Esophagus squamous epithelium (tissue), 5 donors: ENCODE data around the gene ATG2A. TPM values are rescaled to one million over a fixed set of nuclear protein-coding genes. Genes with fewer than 3 reads are reported as not detected.

Experiments used
- DNase-seq: peaks from one replicate; lab custom pipeline; 2025; lab: John Stamatoyannopoulos, UW
- H3K27ac ChIP-seq, 4 donors: fragments of 200-600 bp; sonication (generic); one replicate each; pipeline ENCODE4 v1.5.1; 2016 to 2019; ENCODE audit warnings: mild to moderate bottlenecking in 1 of 4
- H3K27me3 ChIP-seq, 4 donors: fragments of 200-600 bp; sonication (generic); 1 replicate in 3 of 4; 2 replicates in 1 of 4; pipeline versions ENCODE4 v1.5.1 to v1.6.0; 2017 to 2021; ENCODE audit warnings: antibody characterized with exemption in 1 of 4
- H3K36me3 ChIP-seq, 3 donors: fragments of 200-600 bp; sonication (generic); one replicate each; pipeline ENCODE4 v1.5.1; 2016 to 2019
- H3K4me1 ChIP-seq, 3 donors: fragments of 200-600 bp; sonication (generic); one replicate each; pipeline ENCODE4 v1.5.1; 2017 to 2019
- H3K4me3 ChIP-seq, 4 donors: fragments of 200-600 bp; sonication (generic); 1 replicate in 3 of 4; 2 replicates in 1 of 4; pipeline ENCODE4 v1.5.1; 2016 to 2019; ENCODE audit warnings: mild to moderate bottlenecking in 2 of 4, moderate library complexity in 1 of 4
- H3K9me3 ChIP-seq, 3 donors: fragments of 200-600 bp; sonication (generic); one replicate each; pipeline ENCODE4 v1.5.1; 2016 to 2019
- POLR2A ChIP-seq, 4 donors: fragments of 450-650 bp; IDR thresholded peaks; one replicate each; pipeline ENCODE4 v1.6.1; 2017; ENCODE audit warnings: antibody characterized with exemption in 4 of 4, mild to moderate bottlenecking in 4 of 4, moderate library complexity in 3 of 4
- WGBS, 2 donors: methylation state at CpG; one replicate each; pipeline ENCODE4 v1.1.5; 2018; 5-methylcytosine and 5-hydroxymethylcytosine counted together
- intact Hi-C: fragments of 100-400 bp; cut with DNase I; formaldehyde crosslinking; loops from one replicate; pipeline ENCODE4 v1.15.0; 2022
- total RNA-seq, 4 donors: library from RNA; depleted of rRNA; stranded (reverse); fragments of >200 nt; gene quantifications; one replicate each; pipeline ENCODE4 v1.1.0, GENCODE V29; 2016
- TF ChIP-seq, protein P1 (sequence below), 6 experiments: fragments of 450-650 bp in 4 of 6; fragments of 200-600 bp in 2 of 6; sonication (generic) in 2 of 6; IDR thresholded peaks; one replicate each; pipeline ENCODE4 v1.5.1; 2016 to 2019; ENCODE audit warnings: antibody characterized with exemption in 6 of 6, mild to moderate bottlenecking in 4 of 6, moderate library complexity in 4 of 6
- donor health status: DM: yes; HTN: yes; CAD: no.

The ATG2A gene
- total RNA-seq, 4 donors from 2014 or later: 14.1 to 26.1 (median 19.6) TPM

DNA sequence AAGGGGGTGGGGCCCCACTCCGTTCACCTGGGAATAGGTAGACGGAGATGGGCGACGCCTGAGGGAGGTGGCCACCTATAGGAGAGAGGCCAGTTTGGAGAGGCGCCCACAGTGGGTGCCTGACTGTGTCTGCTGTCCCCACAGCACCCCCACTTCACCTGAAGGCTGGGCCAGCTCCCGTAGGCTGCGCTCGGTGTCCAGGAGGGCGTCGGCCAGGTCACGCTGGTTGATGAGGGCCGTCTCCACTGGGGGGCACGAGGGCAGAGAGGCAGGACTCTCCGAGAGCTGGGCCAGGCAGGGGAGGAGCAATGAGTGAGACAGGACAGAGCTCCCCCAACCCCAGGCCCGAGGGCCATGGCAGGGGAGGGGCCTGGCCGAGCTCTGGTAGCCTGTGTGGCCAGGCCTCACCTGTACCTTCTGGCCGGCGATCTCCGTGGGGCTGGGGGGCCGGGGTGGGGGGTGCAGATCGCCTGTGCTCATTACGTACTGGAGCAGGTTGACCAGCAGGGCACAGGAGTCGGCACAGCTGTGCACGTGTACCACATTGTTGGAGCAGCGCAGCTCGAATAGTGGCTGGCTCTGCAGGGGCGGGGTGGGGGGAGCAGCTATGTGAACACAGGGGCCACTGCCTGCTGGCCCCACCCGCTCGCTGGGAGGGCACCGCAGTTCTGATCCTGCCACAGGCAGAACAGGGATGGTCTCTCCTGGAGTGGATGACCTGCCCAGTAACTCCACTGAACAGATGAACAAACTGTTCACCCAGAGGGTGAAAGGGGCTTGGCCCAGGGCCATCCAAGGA lies 14.7 kb downstream of the ATG2A start:
- no peak overlapping the region for H3K27ac ChIP-seq
- WGBS, 2 donors: 80% methylated on average over 1 of the region's 30 CpGs; no CpG with 5 or more reads in 1 of the 2 donors

DNA sequence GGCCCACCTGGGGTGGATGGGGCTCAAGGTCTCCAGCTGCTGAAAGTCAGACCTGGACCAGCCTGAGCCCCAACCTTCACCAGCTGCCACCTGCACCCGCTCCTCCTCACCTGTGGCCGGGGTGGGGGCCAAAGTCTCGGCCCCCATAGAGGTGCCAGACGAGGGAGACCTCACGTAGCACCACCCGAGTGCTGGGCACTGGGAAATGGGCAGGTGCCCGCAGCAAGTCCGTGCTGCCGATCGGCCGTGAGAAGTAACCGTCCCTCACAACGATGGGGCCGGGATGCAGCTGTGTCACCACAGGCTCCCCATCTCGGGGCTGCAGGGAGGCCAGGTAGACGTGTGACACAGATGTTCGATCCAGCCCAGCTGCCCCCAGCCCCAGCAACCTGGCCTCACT lies 16.2 kb downstream of the ATG2A start:
- Histone ChIP-seq H3K27ac (no peak overlapping the region), H3K4me3 (no peak overlapping the region), H3K4me1 (peaks cover 0 to 9% (median 5%) of the 10 kb centered on the region in 3 donors), H3K36me3 (peaks cover 29 to 100% (median 32%) of the 10 kb centered on the region in 3 donors), H3K27me3 (no peaks in the 10 kb centered on the region), H3K9me3 (no peaks in the 10 kb centered on the region)
- intact Hi-C loops: no loop called here
- 89% methylated on average over 4 of the region's 17 CpGs; no CpG with 5 or more reads in 1 of the 2 donors for WGBS, 2 donors
- DNase-seq: no peak
- TF ChIP-seq, protein P1, sequence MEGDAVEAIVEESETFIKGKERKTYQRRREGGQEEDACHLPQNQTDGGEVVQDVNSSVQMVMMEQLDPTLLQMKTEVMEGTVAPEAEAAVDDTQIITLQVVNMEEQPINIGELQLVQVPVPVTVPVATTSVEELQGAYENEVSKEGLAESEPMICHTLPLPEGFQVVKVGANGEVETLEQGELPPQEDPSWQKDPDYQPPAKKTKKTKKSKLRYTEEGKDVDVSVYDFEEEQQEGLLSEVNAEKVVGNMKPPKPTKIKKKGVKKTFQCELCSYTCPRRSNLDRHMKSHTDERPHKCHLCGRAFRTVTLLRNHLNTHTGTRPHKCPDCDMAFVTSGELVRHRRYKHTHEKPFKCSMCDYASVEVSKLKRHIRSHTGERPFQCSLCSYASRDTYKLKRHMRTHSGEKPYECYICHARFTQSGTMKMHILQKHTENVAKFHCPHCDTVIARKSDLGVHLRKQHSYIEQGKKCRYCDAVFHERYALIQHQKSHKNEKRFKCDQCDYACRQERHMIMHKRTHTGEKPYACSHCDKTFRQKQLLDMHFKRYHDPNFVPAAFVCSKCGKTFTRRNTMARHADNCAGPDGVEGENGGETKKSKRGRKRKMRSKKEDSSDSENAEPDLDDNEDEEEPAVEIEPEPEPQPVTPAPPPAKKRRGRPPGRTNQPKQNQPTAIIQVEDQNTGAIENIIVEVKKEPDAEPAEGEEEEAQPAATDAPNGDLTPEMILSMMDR (IDR thresholded peaks at IDR 0.05): no peak
- TF ChIP-seq POLR2A (IDR thresholded peaks at IDR 0.05): no peak

More for the DNA sequence above, 14.7 kb downstream of the ATG2A start:
- intact Hi-C loops: no loop called here
- no peak for DNase-seq
- no peaks in the 10 kb centered on the region for H3K27me3 ChIP-seq
- H3K4me1 ChIP-seq: peaks cover 0 to 9% (median 5%) of the 10 kb centered on the region in 3 donors
- peaks cover 34 to 100% (median 43%) of the 10 kb centered on the region in 3 donors for H3K36me3 ChIP-seq
- no peaks in the 10 kb centered on the region for H3K9me3 ChIP-seq
- TF ChIP-seq, protein P1 (IDR thresholded peaks at IDR 0.05): no peak
- TF ChIP-seq POLR2A (IDR thresholded peaks at IDR 0.05): no peak
- no peak overlapping the region for H3K4me3 ChIP-seq

DNA sequence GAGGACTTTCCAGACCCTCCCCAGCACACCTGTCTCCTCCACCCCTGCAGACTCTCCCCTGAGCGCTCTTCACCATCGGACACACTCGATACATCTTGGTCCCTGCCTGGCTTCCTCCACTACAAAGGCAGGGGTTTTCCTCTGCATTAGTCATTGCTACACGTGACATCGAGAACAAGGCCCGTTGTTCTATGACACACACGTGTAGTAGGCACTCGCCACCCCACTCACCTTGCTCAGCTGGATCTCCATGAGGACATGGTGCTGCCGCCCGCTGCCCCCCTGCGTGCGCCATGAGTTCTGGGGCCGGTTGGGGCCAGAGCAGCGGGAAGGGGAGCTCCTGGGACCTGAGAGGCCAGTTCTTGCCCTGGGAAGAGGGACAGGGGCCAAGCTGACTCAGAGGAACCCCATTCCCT lies 16.7 kb downstream of the ATG2A start:
- Histone ChIP-seq H3K27ac (no peak overlapping the region), H3K4me1 (peaks cover 0 to 9% (median 5%) of the 10 kb centered on the region in 3 donors), H3K4me3 (no peak overlapping the region), H3K36me3 (peaks cover 27 to 100% (median 29%) of the 10 kb centered on the region in 3 donors), H3K27me3 (no peaks in the 10 kb centered on the region), H3K9me3 (no peaks in the 10 kb centered on the region)
- no peak for DNase-seq
- WGBS, 2 donors: 44 to 47% methylated on average over 8 of the region's 14 CpGs
- intact Hi-C loops: no loop called here
- no peak for TF ChIP-seq POLR2A (IDR thresholded peaks at IDR 0.05)
- TF ChIP-seq, protein P1 (IDR thresholded peaks at IDR 0.05): no peak

DNA sequence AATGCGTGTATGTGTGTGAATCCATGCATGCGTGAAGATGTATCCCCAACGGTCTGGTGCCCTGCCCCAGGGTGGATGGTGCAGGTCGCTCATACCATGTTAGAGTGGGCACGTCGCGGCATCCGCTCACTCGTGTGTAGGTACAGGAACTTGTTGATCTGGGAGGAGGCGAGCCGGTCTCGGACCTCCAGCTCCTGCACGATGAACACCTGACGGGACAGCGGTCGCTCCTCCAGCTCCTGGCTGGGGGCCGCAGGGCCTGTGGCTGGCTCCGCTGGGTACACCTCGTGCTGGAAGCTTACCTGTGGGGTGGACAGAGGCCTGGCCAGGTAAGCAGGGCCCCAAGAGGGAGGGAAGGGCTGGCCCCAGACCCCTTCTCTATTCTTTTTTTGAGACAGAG lies 18.5 kb downstream of the ATG2A start:
- H3K4me3 ChIP-seq: no peak overlapping the region
- DNase-seq: no peak
- TF ChIP-seq, protein P1 (IDR thresholded peaks at IDR 0.05): no peak
- TF ChIP-seq POLR2A (IDR thresholded peaks at IDR 0.05): no peak
- H3K4me1 ChIP-seq: peaks cover 0 to 22% (median 5%) of the 10 kb centered on the region in 3 donors
- intact Hi-C loops: no loop called here
- H3K36me3 ChIP-seq: peaks cover 29 to 91% (median 30%) of the 10 kb centered on the region in 3 donors
- H3K27ac ChIP-seq: no peak overlapping the region
- WGBS, 2 donors: 100% methylated on average over 1 to 2 of the region's 19 CpGs
- no peaks in the 10 kb centered on the region for H3K27me3 ChIP-seq
- H3K9me3 ChIP-seq: no peaks in the 10 kb centered on the region

DNA sequence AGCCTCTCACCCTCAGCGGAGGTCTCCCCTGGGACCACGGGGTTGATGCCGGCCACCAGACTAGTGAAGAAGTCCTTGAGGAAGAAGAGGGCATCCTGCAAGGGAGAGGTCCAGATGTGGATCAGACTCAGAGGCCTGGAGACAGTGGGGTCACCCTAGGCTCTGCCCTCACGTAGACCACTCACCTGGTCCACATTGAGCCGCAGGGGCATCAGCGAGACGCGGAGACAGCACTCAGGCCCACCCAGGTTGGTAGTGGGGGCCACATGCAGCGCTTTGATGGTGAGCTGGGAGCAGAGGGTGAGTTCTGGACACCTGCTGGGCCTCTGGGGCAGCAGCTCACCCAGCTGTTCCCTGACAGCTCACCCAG lies 18.9 kb downstream of the ATG2A start:
- no peak for TF ChIP-seq POLR2A (IDR thresholded peaks at IDR 0.05)
- TF ChIP-seq, protein P1 (IDR thresholded peaks at IDR 0.05): no peak
- H3K27ac ChIP-seq: no peak overlapping the region
- peaks cover 29 to 87% (median 30%) of the 10 kb centered on the region in 3 donors for H3K36me3 ChIP-seq
- H3K9me3 ChIP-seq: no peaks in the 10 kb centered on the region
- peaks cover 0 to 24% (median 5%) of the 10 kb centered on the region in 3 donors for H3K4me1 ChIP-seq
- DNase-seq: no peak
- intact Hi-C loops: no loop called here
- H3K4me3 ChIP-seq: no peak overlapping the region
- WGBS, 2 donors: 94 to 100% methylated on average over 3 to 5 of the region's 9 CpGs
- no peaks in the 10 kb centered on the region for H3K27me3 ChIP-seq
